GM18873 (cell line): Measurements from ENCODE around the gene SPTBN2.

Source experiments
- ATAC-seq: cut with Tn5 transposase; IDR thresholded peaks from one replicate; pipeline ENCODE4 v1.9.1; 2021; ENCODE audit warnings: mild to moderate bottlenecking, moderate library complexity, moderate number of reproducible peaks; ENCODE audit not compliant: unreplicated experiment, low FRiP score

The SPTBN2 gene

GRCh38 chr11:66686801-66687750, 41.9 kb downstream of the SPTBN2 start:
- no peak for ATAC-seq

- no peak for ATAC-seq
Observed at GRCh38 chr11:66686100-66686785, 42.8 kb downstream of the SPTBN2 start.

GRCh38 chr11:66685276-66686099, 43.5 kb downstream of the SPTBN2 start:
- ATAC-seq, result no peak

- no peak for ATAC-seq
Observed at GRCh38 chr11:66684635-66685034, 44.4 kb downstream of the SPTBN2 start.

GRCh38 chr11:66683877-66684276, 45.1 kb downstream of the SPTBN2 start:
- no peak for ATAC-seq

- no peak for ATAC-seq
Observed at GRCh38 chr11:66680966-66681645, 47.9 kb downstream of the SPTBN2 start.

- peak; percentile 80 for ATAC-seq
Observed at GRCh38 chr11:66677599-66678375, 51.2 kb downstream of the SPTBN2 start, which contains the start of gene RBM4B. Gene RBM4B (minus strand): TSS chr11:66677887. CDS start chr11:66677079, 808 bp downstream.

- no peak for ATAC-seq
Observed at GRCh38 chr11:66676931-66677598, 52.0 kb downstream of the SPTBN2 start.

GRCh38 chr11:66676282-66676919, 52.6 kb downstream of the SPTBN2 start:
- no peak for ATAC-seq

GRCh38 chr11:66674964-66675602, 53.9 kb downstream of the SPTBN2 start:
- no peak for ATAC-seq

- no peak for ATAC-seq
Observed at GRCh38 chr11:66670816-66671215, 58.2 kb downstream of the SPTBN2 start.

GRCh38 chr11:66665369-66665768, 63.6 kb downstream of the SPTBN2 start:
- no peak for ATAC-seq

- no peak for ATAC-seq
Observed at GRCh38 chr11:66663741-66664296, 65.2 kb downstream of the SPTBN2 start.

GRCh38 chr11:66659763-66660162, 69.3 kb downstream of the SPTBN2 start:
- ATAC-seq, result no peak

- ATAC-seq, result no peak
Observed at GRCh38 chr11:66653123-66653522, 75.9 kb downstream of the SPTBN2 start.

GRCh38 chr11:66652651-66653050, 76.4 kb downstream of the SPTBN2 start:
- ATAC-seq, result no peak

- no peak for ATAC-seq
Observed at GRCh38 chr11:66651016-66651415, 78.0 kb downstream of the SPTBN2 start.

GRCh38 chr11:66649903-66650302, 79.1 kb downstream of the SPTBN2 start:
- no peak for ATAC-seq
